Progenitor cell of endocrine pancreas (in vitro differentiated cells): ENCODE measurements around the gene PDCD6IP. TPM values are rescaled to one million over a fixed set of nuclear protein-coding genes. Genes with fewer than 3 reads are reported as not detected.
"Not testable (repeated sequence)": the region's sequence is repeated elsewhere in the genome, so short reads cannot be mapped to it uniquely, and the experiment has no call there.

Experiments used
- DNase-seq: peaks from one replicate; pipeline ENCODE4 v3.0.0; 2021; ENCODE audit warnings: low spot score; ENCODE audit not compliant: unreplicated experiment
- H3K27ac Mint-ChIP-seq: 2 replicates; pipeline ENCODE4 v1.8.0; 2021; ENCODE audit warnings: mild to moderate bottlenecking, moderate library complexity, mixed read lengths
- H3K27me3 Mint-ChIP-seq: 2 replicates; pipeline ENCODE4 v1.8.0; 2021; ENCODE audit warnings: mixed read lengths
- H3K36me3 Mint-ChIP-seq: 2 replicates; pipeline ENCODE4 v1.8.0; 2022; ENCODE audit warnings: mixed read lengths; ENCODE audit not compliant: insufficient read depth
- H3K4me1 Mint-ChIP-seq: 2 replicates; pipeline ENCODE4 v1.8.0; 2021; ENCODE audit warnings: low read depth, mixed read lengths
- H3K4me3 Mint-ChIP-seq: 2 replicates; pipeline ENCODE4 v1.8.0; 2021; ENCODE audit warnings: low read depth, mild to moderate bottlenecking, moderate library complexity, mixed read lengths
- H3K9me3 Mint-ChIP-seq: 2 replicates; pipeline ENCODE4 v1.8.0; 2021; ENCODE audit warnings: low read depth, mixed read lengths
- total RNA-seq: library from RNA; stranded (reverse); gene quantifications from 2 replicates; pipeline ENCODE4 v1.2.1, GENCODE V29; 2021
- TF ChIP-seq, protein P1 (sequence below): fragments of 200-600 bp; sonication (generic); IDR thresholded peaks from one replicate; pipeline ENCODE4 v1.5.0; 2021; ENCODE audit warnings: antibody characterized with exemption, mild to moderate bottlenecking; ENCODE audit not compliant: unreplicated experiment

PDCD6IP gene
- total RNA-seq, 1 donor from 2014 or later = 113 TPM

DNA sequence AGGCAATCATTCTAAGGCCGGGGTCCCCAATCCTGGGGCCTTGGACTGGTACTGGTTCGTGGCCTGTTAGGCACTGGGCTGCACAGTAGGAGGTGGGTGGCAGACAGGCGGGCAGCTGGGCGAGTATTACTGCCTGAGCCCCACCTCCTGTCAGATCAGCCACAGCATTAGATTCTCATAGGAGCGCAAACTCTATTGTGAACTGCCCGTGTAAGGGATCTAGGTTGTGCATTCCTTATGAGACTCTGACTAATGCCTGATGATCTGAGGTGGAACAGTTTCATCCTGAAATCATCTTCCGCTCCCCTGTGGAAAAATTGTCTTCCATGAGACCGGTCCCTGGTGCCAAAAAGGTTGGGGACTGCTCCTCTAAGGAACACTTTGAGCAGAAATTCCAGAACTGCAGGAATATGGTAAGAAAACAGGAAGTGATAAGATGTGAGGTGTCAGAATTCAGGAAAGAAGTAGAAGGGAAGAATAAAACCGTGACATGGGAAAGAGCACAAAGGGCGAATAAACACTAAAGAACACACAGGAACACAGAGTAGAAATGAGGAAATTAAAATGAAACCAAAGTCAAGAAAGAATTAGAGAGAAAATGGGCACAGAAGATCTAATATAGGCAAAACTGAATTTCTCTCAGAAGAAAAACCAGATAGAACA, 57.6 kb downstream of the PDCD6IP start:
- H3K4me1 Mint-ChIP-seq = peaks cover 18% of the 10 kb centered on the region
- no peaks in the 10 kb centered on the region for H3K27me3 Mint-ChIP-seq
- H3K36me3 Mint-ChIP-seq = peaks cover 32% of the 10 kb centered on the region
- no peak for DNase-seq
- H3K9me3 Mint-ChIP-seq = no peaks in the 10 kb centered on the region
- no peak overlapping the region for H3K27ac Mint-ChIP-seq
- no peak overlapping the region for H3K4me3 Mint-ChIP-seq
- TF ChIP-seq, protein P1, sequence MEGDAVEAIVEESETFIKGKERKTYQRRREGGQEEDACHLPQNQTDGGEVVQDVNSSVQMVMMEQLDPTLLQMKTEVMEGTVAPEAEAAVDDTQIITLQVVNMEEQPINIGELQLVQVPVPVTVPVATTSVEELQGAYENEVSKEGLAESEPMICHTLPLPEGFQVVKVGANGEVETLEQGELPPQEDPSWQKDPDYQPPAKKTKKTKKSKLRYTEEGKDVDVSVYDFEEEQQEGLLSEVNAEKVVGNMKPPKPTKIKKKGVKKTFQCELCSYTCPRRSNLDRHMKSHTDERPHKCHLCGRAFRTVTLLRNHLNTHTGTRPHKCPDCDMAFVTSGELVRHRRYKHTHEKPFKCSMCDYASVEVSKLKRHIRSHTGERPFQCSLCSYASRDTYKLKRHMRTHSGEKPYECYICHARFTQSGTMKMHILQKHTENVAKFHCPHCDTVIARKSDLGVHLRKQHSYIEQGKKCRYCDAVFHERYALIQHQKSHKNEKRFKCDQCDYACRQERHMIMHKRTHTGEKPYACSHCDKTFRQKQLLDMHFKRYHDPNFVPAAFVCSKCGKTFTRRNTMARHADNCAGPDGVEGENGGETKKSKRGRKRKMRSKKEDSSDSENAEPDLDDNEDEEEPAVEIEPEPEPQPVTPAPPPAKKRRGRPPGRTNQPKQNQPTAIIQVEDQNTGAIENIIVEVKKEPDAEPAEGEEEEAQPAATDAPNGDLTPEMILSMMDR = no peak

DNA sequence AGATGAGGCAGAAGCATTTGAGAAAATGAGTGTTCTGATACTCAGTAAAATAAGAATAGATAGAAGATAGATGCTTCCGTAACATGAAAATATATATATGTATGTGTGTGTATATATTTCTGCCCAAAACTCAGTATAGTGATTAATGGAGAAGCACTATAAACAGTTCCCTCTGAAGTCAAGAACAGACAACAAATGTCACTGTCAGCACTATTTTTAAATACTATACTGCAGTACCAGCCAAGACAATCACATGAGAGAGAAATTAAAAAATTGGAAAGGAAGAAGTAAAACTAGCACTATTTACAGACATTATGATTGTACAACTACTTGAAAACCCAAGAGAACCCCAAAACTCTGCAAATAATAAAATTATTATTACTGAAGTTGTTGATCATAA, 59.3 kb downstream of the PDCD6IP start:
- H3K4me1 Mint-ChIP-seq = peaks cover 18% of the 10 kb centered on the region
- H3K27ac Mint-ChIP-seq, H3K9me3 Mint-ChIP-seq, H3K27me3 Mint-ChIP-seq, H3K4me3 Mint-ChIP-seq, DNase-seq: not testable (repeated sequence)
- peaks cover 31% of the 10 kb centered on the region for H3K36me3 Mint-ChIP-seq

DNA sequence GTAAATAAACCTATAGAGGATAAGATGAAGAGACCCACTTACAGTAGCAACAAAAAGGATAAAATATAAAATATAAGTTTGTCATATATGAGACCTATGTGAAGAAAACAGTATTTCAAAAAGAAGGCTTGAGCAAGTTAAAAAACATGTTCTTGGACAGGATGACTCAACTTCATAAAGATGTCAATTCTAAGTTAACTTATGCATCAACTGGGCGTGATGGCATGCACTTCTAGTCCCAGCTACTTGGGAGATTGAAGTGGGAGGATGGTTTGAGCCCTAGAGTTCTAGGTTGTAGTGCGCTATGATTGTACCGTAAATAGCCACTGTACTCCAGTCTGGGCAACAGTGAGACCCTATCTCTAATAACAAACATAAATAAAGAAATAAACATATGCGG, 59.7 kb downstream of the PDCD6IP start:
- TF ChIP-seq, protein P1 = no peak
- Mint-ChIP-seq H3K9me3 (no peaks in the 10 kb centered on the region), H3K4me3 (no peak overlapping the region), H3K27me3 (no peaks in the 10 kb centered on the region), H3K4me1 (peaks cover 18% of the 10 kb centered on the region), H3K27ac (no peak overlapping the region), H3K36me3 (peaks cover 29% of the 10 kb centered on the region)
- no peak for DNase-seq

DNA sequence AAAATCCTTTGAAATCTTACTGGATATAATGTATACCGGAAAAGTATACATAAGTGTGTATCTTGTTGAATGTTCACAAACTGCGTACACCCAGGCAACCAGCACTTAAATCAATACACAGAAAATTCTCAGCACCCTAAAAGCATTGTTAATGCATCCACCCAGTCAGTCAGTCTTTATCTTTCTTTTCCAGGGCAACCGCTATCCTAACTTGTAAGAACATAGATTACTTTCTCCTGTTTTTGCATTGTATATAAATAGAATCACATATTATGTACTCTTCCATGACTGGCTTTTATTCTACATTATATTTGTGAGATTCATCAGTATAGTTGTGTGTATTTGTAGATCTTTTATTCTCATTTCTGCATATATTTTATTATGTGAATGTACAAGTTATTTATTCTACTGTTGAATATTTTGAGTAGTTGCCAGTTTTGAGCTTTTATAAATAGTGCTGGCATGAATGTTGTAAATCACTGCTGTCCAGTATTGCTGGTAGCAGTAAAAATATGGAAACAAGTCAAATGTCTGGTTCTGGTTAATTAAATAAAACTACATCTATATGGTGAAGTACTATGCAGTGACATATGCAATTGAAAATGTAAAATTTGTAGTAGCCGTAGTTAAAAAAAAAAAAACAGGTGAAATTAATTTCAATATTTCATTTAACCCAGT, 62.1 kb downstream of the PDCD6IP start:
- Mint-ChIP-seq H3K36me3 (peaks cover 31% of the 10 kb centered on the region), H3K27me3 (no peaks in the 10 kb centered on the region), H3K9me3 (peaks cover 3% of the 10 kb centered on the region), H3K4me3 (no peak overlapping the region), H3K27ac (no peak overlapping the region), H3K4me1 (peaks cover 8% of the 10 kb centered on the region)
- TF ChIP-seq, protein P1 = no peak
- DNase-seq = no peak

DNA sequence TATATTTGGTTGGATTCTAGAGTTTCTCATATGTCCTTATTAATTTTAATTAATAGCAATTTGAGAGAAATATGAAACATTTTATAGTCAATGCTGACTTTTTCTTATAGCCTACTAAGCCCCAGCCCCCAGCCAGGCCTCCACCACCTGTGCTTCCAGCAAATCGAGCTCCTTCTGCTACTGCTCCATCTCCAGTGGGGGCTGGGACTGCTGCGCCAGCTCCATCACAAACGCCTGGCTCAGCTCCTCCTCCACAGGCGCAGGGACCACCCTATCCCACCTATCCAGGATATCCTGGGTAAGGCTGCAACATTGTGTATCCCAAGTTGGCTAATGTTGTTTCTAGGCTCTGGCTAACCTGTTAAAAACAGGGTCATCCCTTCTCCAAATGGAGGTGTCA, 66.7 kb downstream of the PDCD6IP start:
- Mint-ChIP-seq H3K36me3 (peaks cover 17% of the 10 kb centered on the region), H3K9me3 (peaks cover 3% of the 10 kb centered on the region), H3K4me3 (no peak overlapping the region), H3K27me3 (no peaks in the 10 kb centered on the region), H3K27ac (no peak overlapping the region), H3K4me1 (peaks cover 4% of the 10 kb centered on the region)
- no peak for DNase-seq
- TF ChIP-seq, protein P1 = no peak

DNA sequence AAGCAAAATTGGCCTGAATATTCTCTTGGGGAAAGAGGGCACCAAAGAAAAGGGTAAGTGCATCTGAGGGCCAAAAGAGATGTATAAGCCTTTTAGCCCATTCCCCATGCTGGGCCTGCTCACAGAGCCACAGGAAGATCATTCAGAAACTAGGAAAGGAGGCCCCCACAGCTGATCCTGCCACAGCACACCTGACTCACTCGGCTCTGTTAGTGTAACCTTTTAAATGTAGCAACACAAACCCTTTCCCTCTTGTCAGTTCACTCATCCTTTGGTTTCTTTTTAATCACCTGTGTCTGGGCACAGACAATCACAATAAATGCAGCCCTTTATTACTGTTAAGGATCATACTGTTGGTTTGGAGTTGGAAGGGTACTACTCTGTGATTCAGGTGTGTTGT, 69.9 kb downstream of the PDCD6IP start:
- Mint-ChIP-seq H3K27ac (peak overlapping the region; percentile 38), H3K36me3 (peaks cover 13% of the 10 kb centered on the region), H3K27me3 (no peaks in the 10 kb centered on the region), H3K4me3 (no peak overlapping the region), H3K9me3 (peaks cover 6% of the 10 kb centered on the region), H3K4me1 (no peaks in the 10 kb centered on the region)
- no peak for DNase-seq
- TF ChIP-seq, protein P1 = no peak
